NT2/D1 (cell line): Measurements from ENCODE around the gene DGCR8.

Experiments used
- DNase-seq: peaks from one replicate; pipeline ENCODE4 v3.0.0-alpha.2; 2011; ENCODE audit warnings: low read depth, low spot score
- H3K27me3 ChIP-seq: 2 replicates; pipeline ENCODE4 v1.6.0; 2011; ENCODE audit warnings: mild to moderate bottlenecking; ENCODE audit not compliant: insufficient read length, insufficient read depth
- H3K36me3 ChIP-seq: 2 replicates; pipeline ENCODE4 v1.6.1; 2011; ENCODE audit warnings: mild to moderate bottlenecking, low read length, mixed read lengths; ENCODE audit not compliant: insufficient read depth, insufficient read length
- H3K4me1 ChIP-seq: 2 replicates; pipeline ENCODE4 v1.5.1; 2011; ENCODE audit not compliant: insufficient read depth, insufficient read length
- H3K4me3 ChIP-seq: 2 replicates; pipeline ENCODE4 v1.5.1; 2011; ENCODE audit warnings: low read depth; ENCODE audit not compliant: insufficient read length
- H3K9ac ChIP-seq: 2 replicates; pipeline ENCODE4 v1.6.0; 2011; ENCODE audit warnings: low read depth; ENCODE audit not compliant: insufficient read length
- H3K9me3 ChIP-seq: 2 replicates; pipeline ENCODE4 v1.5.1; 2011; ENCODE audit warnings: mild to moderate bottlenecking, low read length; ENCODE audit not compliant: insufficient read depth
- SUZ12 ChIP-seq: IDR thresholded peaks from 2 replicates; pipeline ENCODE4 v1.6.1; 2011; ENCODE audit not compliant: insufficient read length, insufficient read depth; ENCODE audit errors: extremely low read depth
- YY1 ChIP-seq: IDR thresholded peaks from 2 replicates; pipeline ENCODE4 v1.6.1; 2011; ENCODE audit not compliant: insufficient read length, insufficient read depth
- ZNF274 ChIP-seq: IDR thresholded peaks from 2 replicates; pipeline ENCODE4 v1.6.1; 2011; ENCODE audit warnings: mild to moderate bottlenecking, low read depth, low read length

The DGCR8 gene

GRCh38 chr22:20135806-20136602 is 56.0 kb downstream of the DGCR8 start:
- H3K9me3 ChIP-seq, result no peaks in the 10 kb centered on the region
- TF ChIP-seq SUZ12 (no peak), ZNF274 (no peak), YY1 (no peak)
- peaks cover 17% of the 10 kb centered on the region for H3K4me1 ChIP-seq
- H3K4me3 ChIP-seq, result no peak overlapping the region
- no peak overlapping the region for H3K9ac ChIP-seq
- no peak for DNase-seq
- no peaks in the 10 kb centered on the region for H3K27me3 ChIP-seq
- H3K36me3 ChIP-seq, result peaks cover 23% of the 10 kb centered on the region

- DNase-seq, result no peak
- Histone ChIP-seq H3K4me1 (peaks cover 17% of the 10 kb centered on the region), H3K9me3 (no peaks in the 10 kb centered on the region), H3K9ac (no peak overlapping the region), H3K4me3 (no peak overlapping the region), H3K27me3 (no peaks in the 10 kb centered on the region), H3K36me3 (peaks cover 25% of the 10 kb centered on the region)
- TF ChIP-seq YY1, result no peak
- TF ChIP-seq SUZ12, result no peak
- TF ChIP-seq ZNF274, result no peak
Observed at GRCh38 chr22:20136603-20136873, 56.5 kb downstream of the DGCR8 start.

GRCh38 chr22:20137113-20137512 is 57.1 kb downstream of the DGCR8 start:
- DNase-seq, result no peak
- TF ChIP-seq YY1 (no peak), SUZ12 (no peak), ZNF274 (no peak)
- Histone ChIP-seq H3K4me3 (no peak overlapping the region), H3K27me3 (no peaks in the 10 kb centered on the region), H3K9ac (no peak overlapping the region), H3K36me3 (peaks cover 25% of the 10 kb centered on the region), H3K9me3 (no peaks in the 10 kb centered on the region), H3K4me1 (peaks cover 17% of the 10 kb centered on the region)

DNA sequence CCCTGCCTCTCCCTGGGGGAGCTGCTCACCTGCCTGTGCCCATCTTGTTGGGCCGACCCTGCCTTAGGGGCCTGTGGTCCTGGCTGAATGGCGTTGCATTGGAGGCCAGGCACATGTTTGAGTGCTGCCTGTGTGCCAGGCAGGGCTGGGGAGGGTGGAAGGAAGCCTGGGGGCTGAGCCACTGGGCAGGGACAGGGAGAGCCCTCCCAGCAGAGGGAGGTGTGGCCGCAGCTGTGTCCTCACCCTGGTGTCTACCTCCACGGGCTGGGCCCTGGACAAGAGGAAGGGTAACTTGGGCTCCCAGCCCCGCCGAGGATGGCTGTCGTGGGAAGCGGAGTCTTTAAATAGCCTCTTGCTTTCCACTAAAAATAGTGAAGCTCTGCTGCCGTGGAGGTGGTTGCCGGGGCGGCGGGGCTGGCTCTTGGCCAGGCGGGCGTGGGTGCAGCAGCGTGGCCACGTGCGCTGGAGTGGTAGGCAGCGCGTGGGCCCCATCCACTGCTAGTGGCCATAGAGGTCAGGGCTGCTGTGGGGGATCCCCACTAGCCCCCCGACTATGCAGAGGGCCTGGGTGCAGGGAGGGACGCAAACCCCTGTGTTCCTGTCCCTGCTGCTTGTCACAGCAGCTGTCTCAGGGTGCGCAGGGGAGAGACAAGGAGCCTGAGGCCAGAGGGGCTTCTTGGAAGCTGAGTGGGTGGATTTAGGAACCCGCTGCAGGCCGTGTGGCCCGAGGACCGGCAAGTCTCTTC is 57.8 kb downstream of the DGCR8 start:
- Histone ChIP-seq H3K27me3 (no peaks in the 10 kb centered on the region), H3K4me3 (no peak overlapping the region), H3K36me3 (peaks cover 26% of the 10 kb centered on the region), H3K4me1 (peaks cover 15% of the 10 kb centered on the region), H3K9me3 (no peaks in the 10 kb centered on the region), H3K9ac (no peak overlapping the region)
- no peak for DNase-seq
- TF ChIP-seq YY1 (no peak), ZNF274 (no peak), SUZ12 (no peak)

- TF ChIP-seq YY1 (no peak), SUZ12 (no peak), ZNF274 (no peak)
- peaks cover 14% of the 10 kb centered on the region for H3K4me1 ChIP-seq
- peaks cover 32% of the 10 kb centered on the region for H3K36me3 ChIP-seq
- H3K9ac ChIP-seq, result no peak overlapping the region
- no peaks in the 10 kb centered on the region for H3K27me3 ChIP-seq
- H3K4me3 ChIP-seq, result no peak overlapping the region
- no peak for DNase-seq
- no peaks in the 10 kb centered on the region for H3K9me3 ChIP-seq
Observed at GRCh38 chr22:20138417-20138738, 58.3 kb downstream of the DGCR8 start.

DNA sequence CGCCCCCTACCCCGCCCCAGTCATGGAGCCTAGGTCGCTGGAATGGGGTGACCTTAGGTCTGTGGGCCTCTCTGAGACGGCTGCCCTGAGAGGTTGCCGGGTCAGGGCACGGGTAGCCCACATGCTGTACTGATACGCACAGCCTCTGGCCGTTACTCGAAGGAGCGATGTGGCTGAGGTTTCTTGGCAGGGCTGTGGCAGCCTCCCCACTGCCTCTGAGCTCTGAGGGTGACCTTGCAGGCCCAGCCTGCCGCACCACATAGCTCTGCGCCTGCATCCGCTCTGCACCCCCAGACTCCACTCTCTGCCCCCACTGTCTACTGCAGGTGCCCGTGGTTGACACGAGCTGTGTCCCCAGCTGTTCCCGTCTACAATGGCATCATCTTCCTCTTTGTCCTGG is 58.8 kb downstream of the DGCR8 start:
- Histone ChIP-seq H3K36me3 (peaks cover 37% of the 10 kb centered on the region), H3K27me3 (no peaks in the 10 kb centered on the region), H3K4me1 (peaks cover 11% of the 10 kb centered on the region), H3K4me3 (no peak overlapping the region), H3K9me3 (no peaks in the 10 kb centered on the region), H3K9ac (no peak overlapping the region)
- DNase-seq, result no peak
- TF ChIP-seq SUZ12 (no peak), YY1 (no peak), ZNF274 (no peak)

GRCh38 chr22:20139391-20140106 is 59.5 kb downstream of the DGCR8 start:
- Histone ChIP-seq H3K36me3 (peaks cover 42% of the 10 kb centered on the region), H3K9me3 (no peaks in the 10 kb centered on the region), H3K4me1 (peaks cover 5% of the 10 kb centered on the region), H3K4me3 (no peak overlapping the region), H3K27me3 (no peaks in the 10 kb centered on the region), H3K9ac (no peak overlapping the region)
- TF ChIP-seq YY1, result no peak
- TF ChIP-seq SUZ12, result no peak
- no peak for TF ChIP-seq ZNF274
- no peak for DNase-seq
